ENCODE measurements around the gene TBL1XR1.

The TBL1XR1 gene

DNA sequence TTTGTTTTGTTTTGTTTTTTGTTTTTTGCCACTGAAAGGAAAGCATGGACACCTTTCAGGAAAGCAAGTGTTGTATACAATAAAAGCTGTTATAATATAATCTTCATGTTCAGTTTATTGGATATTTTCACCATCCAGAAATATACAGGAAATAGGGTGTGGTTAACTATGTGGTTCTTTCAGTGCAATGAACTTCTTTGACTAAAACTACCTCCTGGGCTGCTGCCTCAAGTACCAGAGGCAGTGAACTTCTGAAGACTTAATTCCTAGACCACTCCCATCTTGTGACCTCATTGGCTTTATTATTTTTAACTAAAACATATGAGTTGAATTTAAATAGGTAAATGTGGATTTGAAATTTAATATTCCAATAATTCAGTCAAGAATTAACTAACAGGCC lies 27.1 kb upstream of the TBL1XR1 start:
- H3K4me1 ChIP-seq (ENCODE audit: control insufficient read depth, insufficient read depth, low read length) = no peaks in the 10 kb centered on the region
- no peaks in the 10 kb centered on the region for H3K27me3 ChIP-seq (ENCODE audit: control insufficient read depth, insufficient read depth, low read length)
- H3K4me3 ChIP-seq (ENCODE audit: low read depth, low read length) = no peak overlapping the region
- no peak overlapping the region for H3K9ac ChIP-seq (ENCODE audit: low read length)
- H3K36me3 ChIP-seq (ENCODE audit: control insufficient read depth, insufficient read depth, low read length) = no peaks in the 10 kb centered on the region
- H3K27ac ChIP-seq (ENCODE audit: low read depth, low read length) = no peak overlapping the region
- peaks cover 17% of the 10 kb centered on the region for H3K9me3 ChIP-seq (ENCODE audit: control insufficient read depth, insufficient read depth, low read depth, low read length)

DNA sequence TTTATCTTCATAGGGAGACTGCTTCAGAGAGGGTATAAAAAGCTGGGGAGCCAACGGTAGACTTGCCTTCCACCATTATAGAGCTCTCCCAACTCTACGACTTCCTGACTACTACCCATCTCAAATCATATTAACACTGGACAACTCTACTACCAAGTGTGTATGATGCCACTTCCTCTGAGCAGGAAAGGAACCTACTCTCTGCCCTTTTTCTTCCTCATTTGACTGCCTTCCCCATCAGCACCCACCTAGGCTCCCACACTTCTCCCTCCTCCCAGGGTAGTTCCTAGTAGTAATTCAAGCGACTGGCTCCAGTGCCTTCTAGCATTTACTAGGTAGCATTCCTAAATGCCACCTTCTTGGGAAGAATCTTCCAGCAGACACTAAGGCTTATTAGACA lies 24.5 kb upstream of the TBL1XR1 start:
- Histone ChIP-seq H3K27ac (ENCODE audit: low read depth, low read length) (no peak overlapping the region), H3K9me3 (ENCODE audit: control insufficient read depth, insufficient read depth, low read depth, low read length) (no peaks in the 10 kb centered on the region), H3K4me1 (ENCODE audit: control insufficient read depth, insufficient read depth, low read length) (no peaks in the 10 kb centered on the region), H3K27me3 (ENCODE audit: control insufficient read depth, insufficient read depth, low read length) (no peaks in the 10 kb centered on the region), H3K9ac (ENCODE audit: low read length) (no peak overlapping the region), H3K36me3 (ENCODE audit: control insufficient read depth, insufficient read depth, low read length) (no peaks in the 10 kb centered on the region), H3K4me3 (ENCODE audit: low read depth, low read length) (no peak overlapping the region)

DNA sequence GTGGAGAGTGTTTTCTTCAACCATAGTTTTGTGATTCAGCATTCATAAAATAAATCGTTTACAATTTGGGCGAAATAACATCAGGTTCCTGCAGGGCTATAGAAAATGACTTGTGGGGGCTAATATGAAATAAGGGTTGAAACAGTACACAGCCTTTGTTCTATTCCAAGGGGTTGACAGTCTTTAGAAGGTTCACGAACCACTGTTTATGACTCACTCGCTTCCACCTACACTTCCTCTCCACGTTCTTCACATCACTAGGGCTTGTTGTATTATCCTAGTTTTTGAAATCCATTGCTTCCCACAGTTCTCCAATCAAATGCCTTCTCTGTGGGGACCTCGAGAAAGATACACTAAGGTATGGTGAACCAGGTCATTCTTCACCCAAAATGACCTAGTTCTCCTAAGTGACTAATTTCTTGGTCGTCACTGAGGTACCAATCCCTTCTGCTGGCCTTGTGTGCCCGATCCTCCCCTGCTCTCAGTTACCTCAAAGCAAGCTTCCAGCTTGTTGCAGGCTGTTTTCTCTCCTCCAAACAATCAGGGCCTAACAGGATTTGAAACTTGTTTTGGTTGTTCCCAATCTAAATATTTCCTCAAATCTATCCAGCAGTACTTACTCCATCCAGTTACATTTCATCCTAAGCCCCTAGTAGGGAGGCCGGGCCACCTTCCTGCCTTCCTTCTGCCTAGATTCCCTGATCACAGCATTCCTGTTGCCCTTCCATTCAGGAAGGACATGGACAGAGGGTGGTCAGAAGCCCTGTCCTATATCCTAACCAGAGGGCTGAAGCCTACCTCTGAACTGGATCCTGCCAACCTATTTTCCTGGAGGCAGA lies 23.1 kb upstream of the TBL1XR1 start:
- Histone ChIP-seq H3K27me3 (ENCODE audit: control insufficient read depth, insufficient read depth, low read length) (no peaks in the 10 kb centered on the region), H3K4me1 (ENCODE audit: control insufficient read depth, insufficient read depth, low read length) (no peaks in the 10 kb centered on the region), H3K9me3 (ENCODE audit: control insufficient read depth, insufficient read depth, low read depth, low read length) (no peaks in the 10 kb centered on the region), H3K36me3 (ENCODE audit: control insufficient read depth, insufficient read depth, low read length) (no peaks in the 10 kb centered on the region), H3K27ac (ENCODE audit: low read depth, low read length) (no peak overlapping the region), H3K4me3 (ENCODE audit: low read depth, low read length) (no peak overlapping the region), H3K9ac (ENCODE audit: low read length) (no peak overlapping the region)

DNA sequence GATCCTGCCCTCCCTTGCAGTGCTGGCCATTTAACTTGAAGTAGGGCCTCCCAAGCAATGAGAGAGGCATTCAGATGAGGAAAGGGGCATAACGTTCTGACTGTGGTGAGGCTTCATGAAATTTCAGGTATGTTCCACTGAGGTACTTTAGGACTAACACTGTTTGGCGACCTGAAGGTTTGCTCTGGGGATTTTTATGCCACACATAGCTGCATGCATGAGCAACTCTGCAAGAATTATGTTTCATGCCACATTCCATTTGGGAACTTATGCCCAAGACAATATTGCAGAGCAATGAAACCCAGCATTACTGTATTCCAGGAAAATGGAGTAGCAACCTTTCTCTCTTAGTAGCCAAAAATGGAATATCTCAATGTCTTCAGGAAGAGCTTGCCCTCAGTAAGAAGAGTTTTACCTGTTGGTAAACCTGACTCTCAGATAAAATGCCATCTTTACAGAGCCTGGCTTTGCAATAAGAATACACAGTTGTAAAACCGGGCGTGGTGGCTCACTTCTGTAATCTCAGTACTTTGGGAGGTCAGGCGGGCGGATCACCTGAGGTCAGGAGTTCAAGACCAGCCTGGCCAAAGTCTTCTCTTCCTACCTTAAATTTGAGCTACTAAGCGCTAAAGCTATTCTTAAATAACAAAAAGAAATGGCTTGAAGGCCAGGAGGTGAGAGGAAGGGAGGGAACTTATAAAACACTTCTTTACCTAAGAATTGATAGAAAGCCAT lies 16.7 kb upstream of the TBL1XR1 start:
- no peak overlapping the region for H3K27ac ChIP-seq (ENCODE audit: low read depth, low read length)

DNA sequence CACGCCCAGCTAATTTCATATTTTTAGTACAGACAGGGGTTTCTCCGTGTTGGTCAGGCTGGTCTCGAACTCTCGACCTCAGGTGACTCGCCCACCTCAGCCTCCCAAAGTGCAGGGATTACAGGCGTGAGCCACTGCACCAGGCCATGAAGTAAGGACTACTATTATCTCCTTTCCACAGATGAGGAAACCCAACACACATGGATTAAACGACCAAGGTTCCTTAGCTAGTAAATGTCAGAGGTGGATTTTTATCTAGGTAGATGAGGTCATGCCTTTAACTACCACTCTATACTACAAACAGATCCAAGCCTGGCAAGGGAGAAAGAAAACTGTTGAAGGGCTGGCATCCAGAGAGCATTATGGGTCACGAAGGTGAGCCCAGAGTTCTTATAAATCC lies 15.5 kb upstream of the TBL1XR1 start:
- H3K9ac ChIP-seq (ENCODE audit: low read length) = no peak overlapping the region
- H3K4me1 ChIP-seq (ENCODE audit: control insufficient read depth, insufficient read depth, low read length) = peaks cover 6% of the 10 kb centered on the region; the same call in 1 of the 2 replicates
- H3K4me3 ChIP-seq (ENCODE audit: low read depth, low read length) = no peak overlapping the region
- no peaks in the 10 kb centered on the region for H3K27me3 ChIP-seq (ENCODE audit: control insufficient read depth, insufficient read depth, low read length)
- no peaks in the 10 kb centered on the region for H3K9me3 ChIP-seq (ENCODE audit: control insufficient read depth, insufficient read depth, low read depth, low read length)
- no peak overlapping the region for H3K27ac ChIP-seq (ENCODE audit: low read depth, low read length)
- no peaks in the 10 kb centered on the region for H3K36me3 ChIP-seq (ENCODE audit: control insufficient read depth, insufficient read depth, low read length)

More for the DNA sequence above, 16.7 kb upstream of the TBL1XR1 start:
- peaks cover 6% of the 10 kb centered on the region; the same call in 1 of the 2 replicates for H3K4me1 ChIP-seq (ENCODE audit: control insufficient read depth, insufficient read depth, low read length)
- no peaks in the 10 kb centered on the region for H3K36me3 ChIP-seq (ENCODE audit: control insufficient read depth, insufficient read depth, low read length)
- H3K9me3 ChIP-seq (ENCODE audit: control insufficient read depth, insufficient read depth, low read depth, low read length) = no peaks in the 10 kb centered on the region
- H3K9ac ChIP-seq (ENCODE audit: low read length) = no peak overlapping the region
- H3K27me3 ChIP-seq (ENCODE audit: control insufficient read depth, insufficient read depth, low read length) = no peaks in the 10 kb centered on the region
- no peak overlapping the region for H3K4me3 ChIP-seq (ENCODE audit: low read depth, low read length)

DNA sequence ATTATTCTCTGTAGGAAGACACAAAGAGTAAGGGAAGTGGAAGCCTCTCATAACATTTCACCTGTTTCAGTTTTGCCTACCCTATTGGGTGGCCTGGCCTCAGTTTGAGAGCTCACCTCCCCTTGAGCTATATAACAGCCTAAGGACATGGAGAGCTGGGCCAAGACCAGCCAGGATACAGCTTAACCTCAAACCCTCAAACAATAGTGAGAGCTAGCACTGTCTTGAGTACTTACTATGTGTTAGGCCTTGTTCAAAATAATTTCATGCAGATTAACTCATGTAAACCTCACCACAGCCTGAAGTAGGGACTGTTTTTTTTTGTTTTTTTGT lies 15.0 kb upstream of the TBL1XR1 start:
- H3K27ac ChIP-seq (ENCODE audit: low read depth, low read length) = no peak overlapping the region
- no peaks in the 10 kb centered on the region for H3K36me3 ChIP-seq (ENCODE audit: control insufficient read depth, insufficient read depth, low read length)

DNA sequence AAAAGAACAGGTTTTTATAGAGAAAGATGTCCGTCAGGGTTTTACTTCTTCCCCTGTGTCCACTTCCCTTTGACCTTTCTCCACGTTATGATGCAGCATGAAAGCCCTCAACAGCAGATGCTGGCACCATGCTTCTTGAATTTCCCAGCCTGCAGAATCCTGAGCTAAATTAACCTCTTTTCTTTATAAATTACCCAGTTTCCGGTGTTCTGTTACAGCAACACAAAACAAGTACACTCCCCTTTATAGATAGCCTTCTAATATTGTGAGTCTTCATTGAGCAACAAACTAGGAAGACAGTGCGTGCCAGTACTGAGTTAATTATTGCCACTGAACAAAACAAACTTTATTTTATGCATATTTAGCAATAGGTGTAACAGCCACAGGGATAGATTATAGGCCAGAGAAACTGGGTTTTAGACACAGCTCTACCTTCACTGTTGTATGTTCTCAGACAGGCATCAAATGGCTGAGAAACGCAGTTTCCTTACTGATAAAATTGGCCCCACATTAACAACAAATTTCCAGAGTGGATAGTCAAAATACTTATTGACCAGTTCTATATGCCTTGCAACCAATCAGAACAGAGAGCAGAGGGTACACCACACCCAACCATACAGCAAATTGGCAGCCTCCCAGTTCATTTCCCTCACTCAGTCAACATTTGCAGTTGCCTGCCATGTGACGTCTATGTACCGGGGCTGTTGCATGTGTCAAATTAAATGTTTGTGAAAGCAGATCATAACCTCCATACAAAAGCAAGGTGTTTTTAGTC lies 14.4 kb upstream of the TBL1XR1 start:
- Histone ChIP-seq H3K9me3 (ENCODE audit: control insufficient read depth, insufficient read depth, low read depth, low read length) (no peaks in the 10 kb centered on the region), H3K27ac (ENCODE audit: low read depth, low read length) (no peak overlapping the region), H3K4me3 (ENCODE audit: low read depth, low read length) (no peak overlapping the region), H3K4me1 (ENCODE audit: control insufficient read depth, insufficient read depth, low read length) (peaks cover 6% of the 10 kb centered on the region; the same call in 1 of the 2 replicates), H3K36me3 (ENCODE audit: control insufficient read depth, insufficient read depth, low read length) (no peaks in the 10 kb centered on the region), H3K27me3 (ENCODE audit: control insufficient read depth, insufficient read depth, low read length) (no peaks in the 10 kb centered on the region), H3K9ac (ENCODE audit: low read length) (no peak overlapping the region)

More for the DNA sequence above, 15.0 kb upstream of the TBL1XR1 start:
- Histone ChIP-seq H3K4me1 (ENCODE audit: control insufficient read depth, insufficient read depth, low read length) (peaks cover 6% of the 10 kb centered on the region; the same call in 1 of the 2 replicates), H3K4me3 (ENCODE audit: low read depth, low read length) (no peak overlapping the region), H3K27me3 (ENCODE audit: control insufficient read depth, insufficient read depth, low read length) (no peaks in the 10 kb centered on the region), H3K9me3 (ENCODE audit: control insufficient read depth, insufficient read depth, low read depth, low read length) (no peaks in the 10 kb centered on the region), H3K9ac (ENCODE audit: low read length) (no peak overlapping the region)

DNA sequence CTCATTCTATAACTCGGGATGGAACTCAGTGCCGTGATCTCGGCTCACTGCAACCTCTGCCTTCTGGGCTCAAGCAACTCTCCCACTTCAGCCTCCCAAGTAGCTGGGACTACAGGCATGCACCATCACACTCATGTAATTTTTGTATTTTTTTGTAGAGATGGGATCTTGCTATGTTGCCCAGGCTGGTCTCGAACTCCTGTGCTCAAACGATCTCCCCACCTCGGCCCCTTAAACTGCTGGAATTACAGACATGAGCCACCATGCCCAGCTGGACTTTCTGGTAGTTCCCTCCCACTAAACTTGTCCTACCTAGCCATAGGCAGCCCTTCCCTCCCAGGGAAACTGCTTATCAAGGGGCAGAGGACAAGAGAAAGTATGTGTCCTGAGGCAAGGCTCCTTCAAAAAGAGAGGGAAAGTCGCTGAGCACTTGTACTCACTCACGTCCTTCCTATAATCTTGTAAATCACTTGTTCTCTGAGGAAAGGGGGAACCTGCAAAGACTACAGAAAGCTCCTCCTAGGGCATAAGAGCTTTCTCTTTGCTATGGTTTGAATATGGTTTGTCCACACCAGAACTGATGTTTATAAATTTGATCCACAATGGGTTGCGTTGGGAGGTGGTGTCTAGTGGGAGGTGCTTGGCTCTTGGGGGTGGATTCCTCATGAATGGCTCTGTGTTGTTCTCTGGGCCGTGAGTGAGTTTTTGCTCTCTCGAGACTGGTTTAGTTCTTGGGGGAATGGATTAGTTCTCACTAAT lies 13.6 kb upstream of the TBL1XR1 start:
- H3K27ac ChIP-seq (ENCODE audit: low read depth, low read length) = no peak overlapping the region
- H3K4me3 ChIP-seq (ENCODE audit: low read depth, low read length) = no peak overlapping the region
- no peak overlapping the region for H3K9ac ChIP-seq (ENCODE audit: low read length)
- no peaks in the 10 kb centered on the region for H3K9me3 ChIP-seq (ENCODE audit: control insufficient read depth, insufficient read depth, low read depth, low read length)
- H3K4me1 ChIP-seq (ENCODE audit: control insufficient read depth, insufficient read depth, low read length) = peaks cover 6% of the 10 kb centered on the region; the same call in 1 of the 2 replicates
- H3K36me3 ChIP-seq (ENCODE audit: control insufficient read depth, insufficient read depth, low read length) = no peaks in the 10 kb centered on the region
- H3K27me3 ChIP-seq (ENCODE audit: control insufficient read depth, insufficient read depth, low read length) = no peaks in the 10 kb centered on the region

DNA sequence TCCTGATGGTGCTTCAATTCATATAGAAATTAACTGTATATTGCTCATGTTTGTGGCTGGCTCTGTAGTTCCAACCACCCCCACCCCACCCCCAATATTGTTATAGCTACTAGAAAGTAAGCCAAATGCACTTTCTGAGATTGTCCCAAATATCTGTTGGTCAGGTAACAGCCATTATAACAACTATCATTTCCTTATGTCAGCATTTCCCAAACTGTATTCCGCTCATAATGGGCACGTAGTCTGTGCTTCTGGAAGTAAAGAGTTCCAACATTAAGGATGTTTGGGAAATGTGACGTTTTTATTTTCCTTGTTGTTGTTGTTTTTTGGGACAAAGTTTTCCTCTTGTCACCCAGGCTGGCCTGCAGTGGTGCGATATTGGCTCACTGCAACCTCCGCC lies 12.2 kb upstream of the TBL1XR1 start:
- peaks cover 2% of the 10 kb centered on the region for H3K9me3 ChIP-seq (ENCODE audit: control insufficient read depth, insufficient read depth, low read depth, low read length)
- no peak overlapping the region for H3K4me3 ChIP-seq (ENCODE audit: low read depth, low read length)
- H3K27ac ChIP-seq (ENCODE audit: low read depth, low read length) = no peak overlapping the region
- no peaks in the 10 kb centered on the region for H3K36me3 ChIP-seq (ENCODE audit: control insufficient read depth, insufficient read depth, low read length)
- peaks cover 6% of the 10 kb centered on the region; the same call in 1 of the 2 replicates for H3K4me1 ChIP-seq (ENCODE audit: control insufficient read depth, insufficient read depth, low read length)
- no peaks in the 10 kb centered on the region for H3K27me3 ChIP-seq (ENCODE audit: control insufficient read depth, insufficient read depth, low read length)
- H3K9ac ChIP-seq (ENCODE audit: low read length) = no peak overlapping the region

DNA sequence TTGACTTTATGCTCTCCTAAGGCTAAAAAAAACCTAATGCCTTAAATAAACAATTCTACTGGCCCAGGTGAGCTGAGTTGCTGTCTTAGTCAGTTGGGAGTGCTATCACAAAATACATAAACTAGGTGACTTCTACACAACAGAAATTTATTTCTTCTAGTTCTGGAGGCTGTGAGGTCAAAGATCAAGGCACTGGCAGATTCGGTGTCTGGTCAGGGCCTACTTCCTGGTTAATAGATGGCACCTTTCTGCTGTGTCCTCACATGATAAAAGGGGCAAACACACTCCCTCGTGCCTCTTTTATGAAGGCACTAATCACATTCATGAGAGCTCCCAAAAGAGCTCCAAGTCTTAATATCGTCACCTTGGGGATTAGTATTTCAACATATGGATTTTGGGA lies 11.5 kb upstream of the TBL1XR1 start:
- H3K9me3 ChIP-seq (ENCODE audit: control insufficient read depth, insufficient read depth, low read depth, low read length) = peaks cover 9% of the 10 kb centered on the region
- peaks cover 4% of the 10 kb centered on the region; the same call in 1 of the 2 replicates for H3K4me1 ChIP-seq (ENCODE audit: control insufficient read depth, insufficient read depth, low read length)
- no peaks in the 10 kb centered on the region for H3K27me3 ChIP-seq (ENCODE audit: control insufficient read depth, insufficient read depth, low read length)

More for the DNA sequence above, 11.5 kb upstream of the TBL1XR1 start:
- H3K27ac ChIP-seq (ENCODE audit: low read depth, low read length) = no peak overlapping the region
- H3K36me3 ChIP-seq (ENCODE audit: control insufficient read depth, insufficient read depth, low read length) = no peaks in the 10 kb centered on the region
- H3K4me3 ChIP-seq (ENCODE audit: low read depth, low read length) = no peak overlapping the region
- no peak overlapping the region for H3K9ac ChIP-seq (ENCODE audit: low read length)
